Esophagus squamous epithelium (tissue), 4 donors: Measurements from ENCODE around the gene ZNF750.

Source experiments
- CTCF ChIP-seq, 6 experiments: fragments of 450-650 bp in 4 of 6; fragments of 200-600 bp in 2 of 6; sonication (generic) in 2 of 6; IDR thresholded peaks; one replicate each; pipeline ENCODE4 v1.5.1; 2016 to 2019; ENCODE audit warnings: antibody characterized with exemption in 6 of 6, mild to moderate bottlenecking in 4 of 6, moderate library complexity in 4 of 6
- POLR2A ChIP-seq, 4 donors: fragments of 450-650 bp; IDR thresholded peaks; one replicate each; pipeline ENCODE4 v1.6.1; 2017; ENCODE audit warnings: antibody characterized with exemption in 4 of 4, mild to moderate bottlenecking in 4 of 4, moderate library complexity in 3 of 4

GRCh38 chr17:82821554-82821953, 18.3 kb downstream of the ZNF750 start:
- no peak for TF ChIP-seq CTCF (IDR thresholded peaks at IDR 0.05)
- no peak for TF ChIP-seq POLR2A (IDR thresholded peaks at IDR 0.05)
